DOHH2 (cell line): ENCODE measurements around the gene C1QTNF2.

Experiments
- H3F3A ChIP-seq: fragments of 200-600 bp; sonication (generic), shearing (Covaris generic); 2 replicates; pipeline ENCODE4 v1.6.0; 2016; ENCODE audit warnings: antibody characterized with exemption, mild to moderate bottlenecking; ENCODE audit not compliant: control insufficient read depth, insufficient read depth
- H3K27ac ChIP-seq: fragments of 200-600 bp; sonication (generic); 2 replicates; pipeline ENCODE4 v1.5.1; 2014; ENCODE audit warnings: low read depth, mild to moderate bottlenecking, low read length, moderate library complexity
- H3K27me3 ChIP-seq: fragments of 200-600 bp; sonication (generic); 2 replicates; pipeline ENCODE4 v1.6.1; 2014; ENCODE audit warnings: mild to moderate bottlenecking, low read length, mixed read lengths; ENCODE audit not compliant: control insufficient read depth
- H3K36me3 ChIP-seq: fragments of 200-600 bp; sonication (generic); 2 replicates; pipeline ENCODE4 v1.6.1; 2014; ENCODE audit warnings: mild to moderate bottlenecking, low read length, moderate library complexity, mixed read lengths; ENCODE audit not compliant: control insufficient read depth
- H3K4me1 ChIP-seq: fragments of 200-600 bp; sonication (generic); 2 replicates; pipeline ENCODE4 v1.6.1; 2014; ENCODE audit warnings: mild to moderate bottlenecking, low read length, mixed read lengths; ENCODE audit not compliant: control insufficient read depth
- H3K4me2 ChIP-seq: fragments of 200-600 bp; sonication (generic); 2 replicates; pipeline ENCODE4 v1.6.0; 2014; ENCODE audit warnings: mild to moderate bottlenecking, low read length, moderate library complexity
- H3K4me3 ChIP-seq: fragments of 200-600 bp; sonication (generic); 2 replicates; pipeline ENCODE4 v1.5.1; 2014; ENCODE audit warnings: mild to moderate bottlenecking, low read length, mixed read lengths
- H3K79me2 ChIP-seq: fragments of 200-600 bp; sonication (generic); 2 replicates; pipeline ENCODE4 v1.6.1; 2014; ENCODE audit warnings: mild to moderate bottlenecking, low read length, mixed read lengths; ENCODE audit not compliant: control insufficient read depth
- H3K9me2 ChIP-seq: fragments of 200-600 bp; sonication (generic); replicated peaks from 2 replicates; pipeline ENCODE4 v1.6.1; 2014; ENCODE audit warnings: mild to moderate bottlenecking, low read length, mixed read lengths; ENCODE audit not compliant: control insufficient read depth
- H3K9me3 ChIP-seq: fragments of 200-600 bp; sonication (generic); 2 replicates; pipeline ENCODE4 v1.6.1; 2014; ENCODE audit warnings: antibody characterized with exemption, low read length, mixed read lengths; ENCODE audit not compliant: control insufficient read depth, insufficient read depth
- H4K20me1 ChIP-seq: fragments of 200-600 bp; sonication (generic); 2 replicates; pipeline ENCODE4 v1.6.0; 2014; ENCODE audit warnings: low read depth, mild to moderate bottlenecking, antibody characterized with exemption, low read length, moderate library complexity; ENCODE audit not compliant: control insufficient read depth, insufficient read depth
- EZH2phosphoT487 ChIP-seq: fragments of 200-600 bp; sonication (generic); IDR thresholded peaks from 2 replicates; pipeline ENCODE4 v1.6.1; 2017; ENCODE audit warnings: borderline replicate concordance, mild to moderate bottlenecking, antibody characterized with exemption, low read length, moderate library complexity, mixed read lengths
- TF ChIP-seq, protein P1 (sequence below): fragments of 200-600 bp; sonication (generic); IDR thresholded peaks from one replicate; pipeline ENCODE4 v1.5.1; 2014; ENCODE audit warnings: antibody characterized with exemption, mild to moderate bottlenecking, low read depth, low read length; ENCODE audit not compliant: poor library complexity, severe bottlenecking

The C1QTNF2 gene

DNA sequence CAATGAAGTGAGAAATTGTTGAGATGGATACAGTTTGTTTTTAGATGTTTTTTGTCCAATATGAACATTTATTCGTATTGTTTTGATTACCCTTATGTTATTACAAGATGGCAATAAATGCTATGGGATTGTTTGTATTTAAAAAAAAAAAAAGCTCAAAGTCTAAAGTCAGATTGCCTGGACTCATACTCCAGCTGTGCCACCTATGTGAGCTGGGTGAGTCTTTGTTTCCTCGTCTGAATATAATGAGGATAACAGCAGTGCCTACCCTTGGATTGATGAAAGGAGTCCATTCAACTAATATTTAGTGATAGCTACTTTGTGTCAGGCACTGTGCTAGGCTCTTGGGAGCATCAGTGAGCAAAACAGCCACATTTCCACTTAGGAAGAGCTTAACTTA is 43.4 kb downstream of the C1QTNF2 start:
- Histone ChIP-seq H3K9me2 (no peaks in the 10 kb centered on the region), H3K4me3 (no peak overlapping the region), H3K9me3 (no peaks in the 10 kb centered on the region), H3K27me3 (0 out of 2 replicates have a peak, but pooled peaks cover 3% of the 10 kb centered on the region), H3K4me1 (no peaks in the 10 kb centered on the region), H4K20me1 (no peaks in the 10 kb centered on the region), H3K27ac (no peak overlapping the region), H3K4me2 (no peak overlapping the region), H3F3A (no peaks in the 10 kb centered on the region), H3K36me3 (no peaks in the 10 kb centered on the region), H3K79me2 (no peaks in the 10 kb centered on the region)
- no peak for TF ChIP-seq EZH2phosphoT487

DNA sequence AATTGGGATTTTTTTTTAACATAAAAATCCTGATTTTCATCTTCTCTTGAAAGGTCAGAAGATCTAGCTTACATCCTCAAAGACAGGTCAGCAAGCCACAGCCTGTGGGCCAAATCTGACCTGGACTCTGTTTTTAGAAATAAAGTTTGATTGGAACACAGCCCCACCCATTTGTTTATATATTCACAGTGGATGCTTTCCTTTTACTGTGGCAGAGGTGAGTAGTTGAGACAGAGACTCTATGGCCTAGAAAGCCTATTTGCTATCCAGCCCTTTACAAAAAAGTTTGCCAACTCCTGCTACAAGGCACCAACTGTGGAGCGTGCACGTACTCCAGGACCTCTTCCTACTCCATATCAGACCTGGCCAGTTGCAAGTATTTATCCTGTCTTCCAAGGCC is 44.7 kb downstream of the C1QTNF2 start:
- no peaks in the 10 kb centered on the region for H3K79me2 ChIP-seq
- no peak overlapping the region for H3K4me2 ChIP-seq
- no peaks in the 10 kb centered on the region for H3K36me3 ChIP-seq

DNA sequence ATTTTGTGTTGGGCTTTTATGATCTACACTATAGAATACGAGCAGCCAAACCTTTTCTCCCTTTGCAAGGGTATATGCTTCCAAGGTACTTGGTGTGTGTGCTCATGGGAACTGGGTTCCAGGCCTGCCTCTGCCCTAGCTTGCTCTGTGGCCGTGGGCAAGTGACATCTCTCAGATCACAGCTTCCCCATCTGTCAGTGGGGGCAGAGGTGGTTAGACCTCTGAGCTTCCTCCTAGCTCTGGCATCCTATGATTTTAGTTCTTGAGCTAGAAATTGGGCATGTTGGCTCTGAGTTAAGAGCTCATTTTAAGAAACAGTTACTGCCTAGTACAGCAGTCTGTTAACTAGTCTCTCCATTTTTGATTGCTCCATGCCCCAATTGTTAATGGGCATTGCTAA is 45.5 kb downstream of the C1QTNF2 start:
- 0 out of 2 replicates have a peak, but pooled peaks cover 3% of the 10 kb centered on the region for H3K27me3 ChIP-seq
- no peak for TF ChIP-seq EZH2phosphoT487
- TF ChIP-seq, protein P1, sequence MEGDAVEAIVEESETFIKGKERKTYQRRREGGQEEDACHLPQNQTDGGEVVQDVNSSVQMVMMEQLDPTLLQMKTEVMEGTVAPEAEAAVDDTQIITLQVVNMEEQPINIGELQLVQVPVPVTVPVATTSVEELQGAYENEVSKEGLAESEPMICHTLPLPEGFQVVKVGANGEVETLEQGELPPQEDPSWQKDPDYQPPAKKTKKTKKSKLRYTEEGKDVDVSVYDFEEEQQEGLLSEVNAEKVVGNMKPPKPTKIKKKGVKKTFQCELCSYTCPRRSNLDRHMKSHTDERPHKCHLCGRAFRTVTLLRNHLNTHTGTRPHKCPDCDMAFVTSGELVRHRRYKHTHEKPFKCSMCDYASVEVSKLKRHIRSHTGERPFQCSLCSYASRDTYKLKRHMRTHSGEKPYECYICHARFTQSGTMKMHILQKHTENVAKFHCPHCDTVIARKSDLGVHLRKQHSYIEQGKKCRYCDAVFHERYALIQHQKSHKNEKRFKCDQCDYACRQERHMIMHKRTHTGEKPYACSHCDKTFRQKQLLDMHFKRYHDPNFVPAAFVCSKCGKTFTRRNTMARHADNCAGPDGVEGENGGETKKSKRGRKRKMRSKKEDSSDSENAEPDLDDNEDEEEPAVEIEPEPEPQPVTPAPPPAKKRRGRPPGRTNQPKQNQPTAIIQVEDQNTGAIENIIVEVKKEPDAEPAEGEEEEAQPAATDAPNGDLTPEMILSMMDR = no peak
- no peaks in the 10 kb centered on the region for H3F3A ChIP-seq
- no peaks in the 10 kb centered on the region for H3K4me1 ChIP-seq
- no peaks in the 10 kb centered on the region for H3K9me2 ChIP-seq
- H4K20me1 ChIP-seq = no peaks in the 10 kb centered on the region
- H3K4me3 ChIP-seq = no peak overlapping the region
- no peaks in the 10 kb centered on the region for H3K9me3 ChIP-seq
- no peak overlapping the region for H3K27ac ChIP-seq
- H3K79me2 ChIP-seq = no peaks in the 10 kb centered on the region
- H3K36me3 ChIP-seq = no peaks in the 10 kb centered on the region
- no peak overlapping the region for H3K4me2 ChIP-seq

More for the DNA sequence above, 44.7 kb downstream of the C1QTNF2 start:
- Histone ChIP-seq H3K9me3 (no peaks in the 10 kb centered on the region), H3K27me3 (0 out of 2 replicates have a peak, but pooled peaks cover 3% of the 10 kb centered on the region), H3K27ac (no peak overlapping the region), H3K9me2 (no peaks in the 10 kb centered on the region), H4K20me1 (no peaks in the 10 kb centered on the region), H3F3A (no peaks in the 10 kb centered on the region), H3K4me3 (no peak overlapping the region), H3K4me1 (no peaks in the 10 kb centered on the region)
- TF ChIP-seq, protein P1 = no peak
- no peak for TF ChIP-seq EZH2phosphoT487

DNA sequence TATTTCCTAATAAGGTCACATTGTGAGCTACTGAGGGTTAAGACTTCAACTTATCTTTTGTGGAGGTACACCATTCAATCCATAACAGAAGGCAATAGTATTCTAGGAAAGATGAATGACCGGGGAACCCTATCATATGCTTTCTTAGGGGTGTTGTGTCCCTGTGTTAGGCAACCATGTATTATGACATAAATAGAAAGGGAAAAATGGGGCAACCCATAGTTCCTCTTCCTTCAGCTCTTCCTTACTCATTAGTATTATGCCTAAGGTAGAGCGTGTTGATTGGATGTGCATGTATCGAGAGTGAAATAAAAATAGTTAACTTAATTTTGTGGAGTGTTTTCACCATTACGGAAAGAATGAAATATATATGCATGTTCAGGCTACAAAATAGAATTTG is 52.0 kb downstream of the C1QTNF2 start:
- Histone ChIP-seq H3K9me2 (no peaks in the 10 kb centered on the region), H3K27ac (no peak overlapping the region), H3K79me2 (no peaks in the 10 kb centered on the region), H3K4me2 (no peak overlapping the region), H3K36me3 (no peaks in the 10 kb centered on the region), H3K4me3 (no peak overlapping the region), H3F3A (no peaks in the 10 kb centered on the region), H3K9me3 (no peaks in the 10 kb centered on the region), H3K27me3 (peaks cover 19% of the 10 kb centered on the region), H4K20me1 (no peaks in the 10 kb centered on the region), H3K4me1 (no peaks in the 10 kb centered on the region)
- TF ChIP-seq EZH2phosphoT487 = no peak
- TF ChIP-seq, protein P1 = no peak
